NCI-H187 (cell line): ENCODE data around the gene CERS6.

ENCODE experiments used
- DNase-seq, 2 experiments: peaks; one replicate each; lab custom pipeline; 2025; lab: John Stamatoyannopoulos, UW

CERS6 gene

GRCh38 chr2:168703926-168704325 is 247.9 kb downstream of the CERS6 start:
- peak; percentile 8 to 17 for DNase-seq

GRCh38 chr2:168705534-168706470 is 249.7 kb downstream of the CERS6 start:
- DNase-seq: peak in 1 of 2 experiments; percentile 2

GRCh38 chr2:168706806-168707205 is 250.7 kb downstream of the CERS6 start:
- no peak for DNase-seq

GRCh38 chr2:168708080-168708479 is 252.0 kb downstream of the CERS6 start:
- DNase-seq: no peak

- no peak for DNase-seq
Measured at GRCh38 chr2:168710754-168711467, 254.8 kb downstream of the CERS6 start.

- no peak for DNase-seq
Measured at GRCh38 chr2:168712053-168712452, 256.0 kb downstream of the CERS6 start.

- no peak for DNase-seq
Measured at GRCh38 chr2:168713325-168713724, 257.3 kb downstream of the CERS6 start.

GRCh38 chr2:168715849-168716248 is 259.8 kb downstream of the CERS6 start:
- DNase-seq: no peak

GRCh38 chr2:168716839-168717238 is 260.8 kb downstream of the CERS6 start:
- DNase-seq: no peak

- DNase-seq: no peak
Measured at GRCh38 chr2:168717790-168718502, 261.9 kb downstream of the CERS6 start.

GRCh38 chr2:168718622-168719021 is 262.6 kb downstream of the CERS6 start:
- DNase-seq: no peak

GRCh38 chr2:168719446-168719845 is 263.4 kb downstream of the CERS6 start:
- no peak for DNase-seq

GRCh38 chr2:168722592-168722991 is 266.5 kb downstream of the CERS6 start:
- no peak for DNase-seq

- DNase-seq: no peak
Measured at GRCh38 chr2:168723275-168723899, 267.3 kb downstream of the CERS6 start.

- no peak for DNase-seq
Measured at GRCh38 chr2:168726375-168726774, 270.3 kb downstream of the CERS6 start.

- no peak for DNase-seq
Measured at GRCh38 chr2:168727904-168728470, 271.9 kb downstream of the CERS6 start.

- DNase-seq: no peak
Measured at GRCh38 chr2:168729455-168729854, 273.4 kb downstream of the CERS6 start.

- DNase-seq: no peak
Measured at GRCh38 chr2:168730344-168730743, 274.3 kb downstream of the CERS6 start.

- no peak for DNase-seq
Measured at GRCh38 chr2:168731002-168731401, 274.9 kb downstream of the CERS6 start.

GRCh38 chr2:168731616-168732015 is 275.5 kb downstream of the CERS6 start:
- no peak for DNase-seq

- DNase-seq: peak; percentile 39 to 70
Measured at GRCh38 chr2:168732100-168732499, 276.0 kb downstream of the CERS6 start.

- DNase-seq: no peak
Measured at GRCh38 chr2:168732506-168732905, 276.4 kb downstream of the CERS6 start.
